ENCODE data around the gene WNT3A.

WNT3A gene

DNA sequence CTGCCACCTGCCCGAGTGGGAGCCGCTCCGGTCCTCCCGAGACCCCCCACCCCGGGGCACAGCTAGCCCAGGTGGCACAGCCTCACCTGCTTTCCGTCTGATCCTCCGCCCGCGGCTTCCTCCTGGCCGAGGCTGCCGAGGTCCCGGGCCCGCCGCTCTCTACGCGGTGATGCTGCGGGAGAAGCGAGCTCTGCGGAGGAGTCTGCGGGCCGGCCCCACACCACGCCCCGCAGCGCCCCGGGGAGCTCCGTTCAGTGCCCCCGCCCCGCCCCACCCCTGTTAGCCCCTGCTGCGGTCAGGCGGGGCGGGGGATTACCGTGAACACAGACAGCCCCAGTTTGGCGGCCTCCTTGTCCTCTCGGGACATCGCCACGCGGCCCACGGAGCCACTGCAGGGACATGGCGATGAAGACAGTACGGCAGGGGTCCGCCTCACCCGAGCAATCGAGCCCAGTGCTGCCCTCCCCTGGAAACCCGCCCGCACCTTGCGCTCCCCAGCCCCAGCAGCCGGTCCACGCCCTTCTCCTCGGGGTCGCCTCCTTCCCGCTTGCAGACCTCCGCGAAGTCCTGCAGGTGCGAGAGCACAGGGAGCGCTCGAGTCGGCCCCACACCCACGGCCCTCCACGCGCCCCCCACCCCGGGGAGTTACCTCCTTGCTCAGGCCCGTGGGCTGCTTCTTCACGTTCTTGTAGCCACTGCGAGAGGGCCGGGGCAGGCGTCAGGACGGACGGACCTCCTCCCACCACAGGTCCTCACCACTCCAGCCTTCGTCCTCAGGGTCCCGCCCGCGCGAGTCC, 95.4 kb downstream of the WNT3A start (continued):
- TF ChIP-seq, protein P1, sequence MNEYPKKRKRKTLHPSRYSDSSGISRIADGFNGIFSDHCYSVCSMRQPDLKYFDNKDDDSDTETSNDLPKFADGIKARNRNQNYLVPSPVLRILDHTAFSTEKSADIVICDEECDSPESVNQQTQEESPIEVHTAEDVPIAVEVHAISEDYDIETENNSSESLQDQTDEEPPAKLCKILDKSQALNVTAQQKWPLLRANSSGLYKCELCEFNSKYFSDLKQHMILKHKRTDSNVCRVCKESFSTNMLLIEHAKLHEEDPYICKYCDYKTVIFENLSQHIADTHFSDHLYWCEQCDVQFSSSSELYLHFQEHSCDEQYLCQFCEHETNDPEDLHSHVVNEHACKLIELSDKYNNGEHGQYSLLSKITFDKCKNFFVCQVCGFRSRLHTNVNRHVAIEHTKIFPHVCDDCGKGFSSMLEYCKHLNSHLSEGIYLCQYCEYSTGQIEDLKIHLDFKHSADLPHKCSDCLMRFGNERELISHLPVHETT (tag by site-specific recombination; IDR thresholded peaks at IDR 0.05): no peak; the same call in 1 of the 2 replicates
- TF ChIP-seq ZBTB7A (tag by site-specific recombination; IDR thresholded peaks at IDR 0.05; ENCODE audit: low read depth) (peak; percentile 80; the same call in 1 of the 2 replicates), ZNF521 (tag by site-specific recombination; IDR thresholded peaks at IDR 0.05) (no peak), ZNF391 (tag by site-specific recombination; IDR thresholded peaks at IDR 0.05; ENCODE audit: borderline replicate concordance, low read depth) (0 out of 2 replicates have a peak, but pooled peaks have one; percentile 13), HOXD13 (CRISPR knock-in tag; IDR thresholded peaks at IDR 0.05; ENCODE audit: borderline replicate concordance) (no peak), ZNF248 (tag by site-specific recombination; IDR thresholded peaks at IDR 0.05) (no peak), ZNF776 (tag by site-specific recombination; IDR thresholded peaks at IDR 0.05; ENCODE audit: borderline replicate concordance) (no peak), KLF9 (tag by site-specific recombination; IDR thresholded peaks at IDR 0.05; ENCODE audit: low read depth) (peak; percentile 83)
- TF ChIP-seq, protein P2, sequence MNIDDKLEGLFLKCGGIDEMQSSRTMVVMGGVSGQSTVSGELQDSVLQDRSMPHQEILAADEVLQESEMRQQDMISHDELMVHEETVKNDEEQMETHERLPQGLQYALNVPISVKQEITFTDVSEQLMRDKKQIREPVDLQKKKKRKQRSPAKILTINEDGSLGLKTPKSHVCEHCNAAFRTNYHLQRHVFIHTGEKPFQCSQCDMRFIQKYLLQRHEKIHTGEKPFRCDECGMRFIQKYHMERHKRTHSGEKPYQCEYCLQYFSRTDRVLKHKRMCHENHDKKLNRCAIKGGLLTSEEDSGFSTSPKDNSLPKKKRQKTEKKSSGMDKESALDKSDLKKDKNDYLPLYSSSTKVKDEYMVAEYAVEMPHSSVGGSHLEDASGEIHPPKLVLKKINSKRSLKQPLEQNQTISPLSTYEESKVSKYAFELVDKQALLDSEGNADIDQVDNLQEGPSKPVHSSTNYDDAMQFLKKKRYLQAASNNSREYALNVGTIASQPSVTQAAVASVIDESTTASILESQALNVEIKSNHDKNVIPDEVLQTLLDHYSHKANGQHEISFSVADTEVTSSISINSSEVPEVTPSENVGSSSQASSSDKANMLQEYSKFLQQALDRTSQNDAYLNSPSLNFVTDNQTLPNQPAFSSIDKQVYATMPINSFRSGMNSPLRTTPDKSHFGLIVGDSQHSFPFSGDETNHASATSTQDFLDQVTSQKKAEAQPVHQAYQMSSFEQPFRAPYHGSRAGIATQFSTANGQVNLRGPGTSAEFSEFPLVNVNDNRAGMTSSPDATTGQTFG (tag by site-specific recombination; IDR thresholded peaks at IDR 0.05; ENCODE audit: borderline replicate concordance): no peak
- TF ChIP-seq, protein P3, sequence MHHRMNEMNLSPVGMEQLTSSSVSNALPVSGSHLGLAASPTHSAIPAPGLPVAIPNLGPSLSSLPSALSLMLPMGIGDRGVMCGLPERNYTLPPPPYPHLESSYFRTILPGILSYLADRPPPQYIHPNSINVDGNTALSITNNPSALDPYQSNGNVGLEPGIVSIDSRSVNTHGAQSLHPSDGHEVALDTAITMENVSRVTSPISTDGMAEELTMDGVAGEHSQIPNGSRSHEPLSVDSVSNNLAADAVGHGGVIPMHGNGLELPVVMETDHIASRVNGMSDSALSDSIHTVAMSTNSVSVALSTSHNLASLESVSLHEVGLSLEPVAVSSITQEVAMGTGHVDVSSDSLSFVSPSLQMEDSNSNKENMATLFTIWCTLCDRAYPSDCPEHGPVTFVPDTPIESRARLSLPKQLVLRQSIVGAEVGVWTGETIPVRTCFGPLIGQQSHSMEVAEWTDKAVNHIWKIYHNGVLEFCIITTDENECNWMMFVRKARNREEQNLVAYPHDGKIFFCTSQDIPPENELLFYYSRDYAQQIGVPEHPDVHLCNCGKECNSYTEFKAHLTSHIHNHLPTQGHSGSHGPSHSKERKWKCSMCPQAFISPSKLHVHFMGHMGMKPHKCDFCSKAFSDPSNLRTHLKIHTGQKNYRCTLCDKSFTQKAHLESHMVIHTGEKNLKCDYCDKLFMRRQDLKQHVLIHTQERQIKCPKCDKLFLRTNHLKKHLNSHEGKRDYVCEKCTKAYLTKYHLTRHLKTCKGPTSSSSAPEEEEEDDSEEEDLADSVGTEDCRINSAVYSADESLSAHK (tag by site-specific recombination; IDR thresholded peaks at IDR 0.05): no peak
- TF ChIP-seq, protein P4, sequence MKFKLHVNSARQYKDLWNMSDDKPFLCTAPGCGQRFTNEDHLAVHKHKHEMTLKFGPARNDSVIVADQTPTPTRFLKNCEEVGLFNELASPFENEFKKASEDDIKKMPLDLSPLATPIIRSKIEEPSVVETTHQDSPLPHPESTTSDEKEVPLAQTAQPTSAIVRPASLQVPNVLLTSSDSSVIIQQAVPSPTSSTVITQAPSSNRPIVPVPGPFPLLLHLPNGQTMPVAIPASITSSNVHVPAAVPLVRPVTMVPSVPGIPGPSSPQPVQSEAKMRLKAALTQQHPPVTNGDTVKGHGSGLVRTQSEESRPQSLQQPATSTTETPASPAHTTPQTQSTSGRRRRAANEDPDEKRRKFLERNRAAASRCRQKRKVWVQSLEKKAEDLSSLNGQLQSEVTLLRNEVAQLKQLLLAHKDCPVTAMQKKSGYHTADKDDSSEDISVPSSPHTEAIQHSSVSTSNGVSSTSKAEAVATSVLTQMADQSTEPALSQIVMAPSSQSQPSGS (tag by site-specific recombination; IDR thresholded peaks at IDR 0.05; ENCODE audit: low read depth): no peak
- TF ChIP-seq, protein P5, sequence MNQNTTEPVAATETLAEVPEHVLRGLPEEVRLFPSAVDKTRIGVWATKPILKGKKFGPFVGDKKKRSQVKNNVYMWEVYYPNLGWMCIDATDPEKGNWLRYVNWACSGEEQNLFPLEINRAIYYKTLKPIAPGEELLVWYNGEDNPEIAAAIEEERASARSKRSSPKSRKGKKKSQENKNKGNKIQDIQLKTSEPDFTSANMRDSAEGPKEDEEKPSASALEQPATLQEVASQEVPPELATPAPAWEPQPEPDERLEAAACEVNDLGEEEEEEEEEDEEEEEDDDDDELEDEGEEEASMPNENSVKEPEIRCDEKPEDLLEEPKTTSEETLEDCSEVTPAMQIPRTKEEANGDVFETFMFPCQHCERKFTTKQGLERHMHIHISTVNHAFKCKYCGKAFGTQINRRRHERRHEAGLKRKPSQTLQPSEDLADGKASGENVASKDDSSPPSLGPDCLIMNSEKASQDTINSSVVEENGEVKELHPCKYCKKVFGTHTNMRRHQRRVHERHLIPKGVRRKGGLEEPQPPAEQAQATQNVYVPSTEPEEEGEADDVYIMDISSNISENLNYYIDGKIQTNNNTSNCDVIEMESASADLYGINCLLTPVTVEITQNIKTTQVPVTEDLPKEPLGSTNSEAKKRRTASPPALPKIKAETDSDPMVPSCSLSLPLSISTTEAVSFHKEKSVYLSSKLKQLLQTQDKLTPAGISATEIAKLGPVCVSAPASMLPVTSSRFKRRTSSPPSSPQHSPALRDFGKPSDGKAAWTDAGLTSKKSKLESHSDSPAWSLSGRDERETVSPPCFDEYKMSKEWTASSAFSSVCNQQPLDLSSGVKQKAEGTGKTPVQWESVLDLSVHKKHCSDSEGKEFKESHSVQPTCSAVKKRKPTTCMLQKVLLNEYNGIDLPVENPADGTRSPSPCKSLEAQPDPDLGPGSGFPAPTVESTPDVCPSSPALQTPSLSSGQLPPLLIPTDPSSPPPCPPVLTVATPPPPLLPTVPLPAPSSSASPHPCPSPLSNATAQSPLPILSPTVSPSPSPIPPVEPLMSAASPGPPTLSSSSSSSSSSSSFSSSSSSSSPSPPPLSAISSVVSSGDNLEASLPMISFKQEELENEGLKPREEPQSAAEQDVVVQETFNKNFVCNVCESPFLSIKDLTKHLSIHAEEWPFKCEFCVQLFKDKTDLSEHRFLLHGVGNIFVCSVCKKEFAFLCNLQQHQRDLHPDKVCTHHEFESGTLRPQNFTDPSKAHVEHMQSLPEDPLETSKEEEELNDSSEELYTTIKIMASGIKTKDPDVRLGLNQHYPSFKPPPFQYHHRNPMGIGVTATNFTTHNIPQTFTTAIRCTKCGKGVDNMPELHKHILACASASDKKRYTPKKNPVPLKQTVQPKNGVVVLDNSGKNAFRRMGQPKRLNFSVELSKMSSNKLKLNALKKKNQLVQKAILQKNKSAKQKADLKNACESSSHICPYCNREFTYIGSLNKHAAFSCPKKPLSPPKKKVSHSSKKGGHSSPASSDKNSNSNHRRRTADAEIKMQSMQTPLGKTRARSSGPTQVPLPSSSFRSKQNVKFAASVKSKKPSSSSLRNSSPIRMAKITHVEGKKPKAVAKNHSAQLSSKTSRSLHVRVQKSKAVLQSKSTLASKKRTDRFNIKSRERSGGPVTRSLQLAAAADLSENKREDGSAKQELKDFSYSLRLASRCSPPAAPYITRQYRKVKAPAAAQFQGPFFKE (tag by site-specific recombination; IDR thresholded peaks at IDR 0.05; ENCODE audit: borderline replicate concordance): no peak
- TF ChIP-seq, protein P6, sequence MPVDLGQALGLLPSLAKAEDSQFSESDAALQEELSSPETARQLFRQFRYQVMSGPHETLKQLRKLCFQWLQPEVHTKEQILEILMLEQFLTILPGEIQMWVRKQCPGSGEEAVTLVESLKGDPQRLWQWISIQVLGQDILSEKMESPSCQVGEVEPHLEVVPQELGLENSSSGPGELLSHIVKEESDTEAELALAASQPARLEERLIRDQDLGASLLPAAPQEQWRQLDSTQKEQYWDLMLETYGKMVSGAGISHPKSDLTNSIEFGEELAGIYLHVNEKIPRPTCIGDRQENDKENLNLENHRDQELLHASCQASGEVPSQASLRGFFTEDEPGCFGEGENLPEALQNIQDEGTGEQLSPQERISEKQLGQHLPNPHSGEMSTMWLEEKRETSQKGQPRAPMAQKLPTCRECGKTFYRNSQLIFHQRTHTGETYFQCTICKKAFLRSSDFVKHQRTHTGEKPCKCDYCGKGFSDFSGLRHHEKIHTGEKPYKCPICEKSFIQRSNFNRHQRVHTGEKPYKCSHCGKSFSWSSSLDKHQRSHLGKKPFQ (tag by site-specific recombination; IDR thresholded peaks at IDR 0.05): no peak
- TF ChIP-seq, protein P7, sequence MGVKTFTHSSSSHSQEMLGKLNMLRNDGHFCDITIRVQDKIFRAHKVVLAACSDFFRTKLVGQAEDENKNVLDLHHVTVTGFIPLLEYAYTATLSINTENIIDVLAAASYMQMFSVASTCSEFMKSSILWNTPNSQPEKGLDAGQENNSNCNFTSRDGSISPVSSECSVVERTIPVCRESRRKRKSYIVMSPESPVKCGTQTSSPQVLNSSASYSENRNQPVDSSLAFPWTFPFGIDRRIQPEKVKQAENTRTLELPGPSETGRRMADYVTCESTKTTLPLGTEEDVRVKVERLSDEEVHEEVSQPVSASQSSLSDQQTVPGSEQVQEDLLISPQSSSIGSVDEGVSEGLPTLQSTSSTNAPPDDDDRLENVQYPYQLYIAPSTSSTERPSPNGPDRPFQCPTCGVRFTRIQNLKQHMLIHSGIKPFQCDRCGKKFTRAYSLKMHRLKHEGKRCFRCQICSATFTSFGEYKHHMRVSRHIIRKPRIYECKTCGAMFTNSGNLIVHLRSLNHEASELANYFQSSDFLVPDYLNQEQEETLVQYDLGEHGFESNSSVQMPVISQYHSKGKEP (tag by site-specific recombination; IDR thresholded peaks at IDR 0.05): no peak
